HG02571 (cell line): Measurements from ENCODE around the gene GXYLT1.
"Not testable (repeated sequence)": the region's sequence is repeated elsewhere in the genome, so short reads cannot be mapped to it uniquely, and the experiment has no call there.

Experiments
- ATAC-seq: cut with Tn5 transposase; IDR thresholded peaks from one replicate; pipeline ENCODE4 v1.9.1; 2021; ENCODE audit warnings: mild to moderate bottlenecking, moderate library complexity; ENCODE audit not compliant: unreplicated experiment

Gene GXYLT1, protein sequence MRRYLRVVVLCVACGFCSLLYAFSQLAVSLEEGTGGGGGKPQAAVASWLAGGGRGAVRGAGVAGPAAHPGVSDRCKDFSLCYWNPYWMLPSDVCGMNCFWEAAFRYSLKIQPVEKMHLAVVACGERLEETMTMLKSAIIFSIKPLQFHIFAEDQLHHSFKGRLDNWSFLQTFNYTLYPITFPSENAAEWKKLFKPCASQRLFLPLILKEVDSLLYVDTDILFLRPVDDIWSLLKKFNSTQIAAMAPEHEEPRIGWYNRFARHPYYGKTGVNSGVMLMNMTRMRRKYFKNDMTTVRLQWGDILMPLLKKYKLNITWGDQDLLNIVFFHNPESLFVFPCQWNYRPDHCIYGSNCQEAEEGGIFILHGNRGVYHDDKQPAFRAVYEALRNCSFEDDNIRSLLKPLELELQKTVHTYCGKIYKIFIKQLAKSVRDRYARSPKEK

DNA sequence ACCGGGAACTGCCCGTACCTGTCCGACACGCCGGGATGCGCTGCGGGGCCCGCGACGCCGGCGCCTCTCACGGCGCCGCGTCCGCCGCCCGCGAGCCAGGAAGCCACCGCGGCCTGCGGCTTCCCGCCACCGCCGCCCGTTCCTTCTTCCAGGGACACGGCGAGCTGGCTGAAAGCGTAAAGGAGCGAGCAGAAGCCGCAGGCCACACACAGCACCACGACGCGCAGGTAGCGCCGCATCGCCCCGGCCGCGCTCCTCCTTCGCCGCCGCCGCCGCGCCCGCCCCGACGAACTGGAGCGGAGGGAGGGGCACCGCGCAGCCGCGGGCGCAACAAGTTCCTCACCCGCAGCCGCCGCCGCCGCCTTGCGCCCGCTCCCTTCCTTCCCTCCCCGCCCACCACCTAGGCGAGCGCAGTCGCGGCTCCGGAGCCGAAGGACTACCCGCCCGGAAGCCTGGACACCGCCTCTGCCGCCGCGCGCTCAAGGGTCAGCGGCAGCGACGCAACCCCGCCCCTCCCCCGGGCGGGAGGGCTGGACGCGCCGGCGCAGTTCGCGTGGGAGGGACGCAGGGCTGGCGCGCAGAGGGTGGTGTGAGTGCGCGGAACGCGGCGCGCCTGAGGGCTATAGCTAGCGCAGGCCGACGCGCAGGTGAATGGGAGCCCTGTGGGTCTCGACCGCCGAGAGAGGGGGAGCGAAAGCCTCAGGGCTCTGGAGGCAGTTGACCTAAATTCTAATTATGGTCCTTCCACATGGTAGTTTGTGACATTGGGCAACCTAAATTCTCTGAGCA lies at the start of gene GXYLT1:
Gene GXYLT1, minus strand, starts transcription at position 467 of the 789 bp plus-strand sequence. Its CDS starts 228 bp downstream, at position 239.
- peak; percentile 91 for ATAC-seq

GRCh38 chr12:42192686-42193085 lies 48.0 kb upstream of the GXYLT1 start:
- no peak for ATAC-seq

GRCh38 chr12:42192258-42192657 lies 47.6 kb upstream of the GXYLT1 start:
- no peak for ATAC-seq

GRCh38 chr12:42190376-42190775 lies 45.7 kb upstream of the GXYLT1 start:
- no peak for ATAC-seq

DNA sequence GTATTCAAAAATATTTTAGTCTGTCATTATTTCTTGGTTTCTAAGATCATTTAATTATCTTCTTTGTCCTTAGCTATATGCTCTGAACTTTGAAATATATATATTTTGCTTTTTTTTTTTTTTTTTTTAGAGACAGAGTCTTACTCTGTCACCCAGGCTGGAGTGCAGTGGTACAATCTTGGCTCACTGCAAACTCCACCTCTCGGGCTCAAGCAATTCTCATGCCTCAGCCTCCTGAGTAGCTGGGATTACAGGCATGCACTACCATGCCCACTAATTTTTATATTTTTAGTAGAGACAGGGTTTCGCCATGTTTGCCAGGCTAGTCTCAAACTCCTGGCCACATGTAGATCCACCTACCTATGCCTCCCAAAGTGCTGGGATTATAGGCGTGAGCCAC lies 43.6 kb upstream of the GXYLT1 start:
- ATAC-seq, result not testable (repeated sequence)

DNA sequence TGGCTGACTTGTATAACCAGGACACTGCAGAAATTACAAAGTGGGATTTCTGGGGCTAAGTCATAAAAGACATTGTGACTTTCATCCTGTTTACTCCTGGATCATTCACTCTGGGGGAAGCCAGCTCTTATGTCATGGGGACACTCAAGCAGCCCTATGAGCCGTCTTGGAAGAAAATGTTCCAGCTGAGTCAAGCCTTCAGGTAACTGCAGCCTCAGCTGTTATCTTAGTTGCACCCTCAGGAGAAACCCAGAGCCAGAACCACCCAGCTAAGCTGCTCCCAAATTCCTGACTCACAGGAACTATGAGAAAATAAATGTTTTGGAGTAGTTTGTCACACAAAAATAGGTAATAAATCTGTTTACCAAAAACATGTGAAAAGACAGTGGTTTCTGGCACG lies 43.1 kb upstream of the GXYLT1 start:
- ATAC-seq, result no peak

- ATAC-seq, result no peak
These were observed 42.1 kb upstream of the GXYLT1 start for GRCh38 chr12:42186793-42187192.

- no peak for ATAC-seq
These were observed 37.7 kb upstream of the GXYLT1 start for GRCh38 chr12:42182394-42182793.

GRCh38 chr12:42180990-42181596 lies 36.4 kb upstream of the GXYLT1 start:
- ATAC-seq, result no peak

DNA sequence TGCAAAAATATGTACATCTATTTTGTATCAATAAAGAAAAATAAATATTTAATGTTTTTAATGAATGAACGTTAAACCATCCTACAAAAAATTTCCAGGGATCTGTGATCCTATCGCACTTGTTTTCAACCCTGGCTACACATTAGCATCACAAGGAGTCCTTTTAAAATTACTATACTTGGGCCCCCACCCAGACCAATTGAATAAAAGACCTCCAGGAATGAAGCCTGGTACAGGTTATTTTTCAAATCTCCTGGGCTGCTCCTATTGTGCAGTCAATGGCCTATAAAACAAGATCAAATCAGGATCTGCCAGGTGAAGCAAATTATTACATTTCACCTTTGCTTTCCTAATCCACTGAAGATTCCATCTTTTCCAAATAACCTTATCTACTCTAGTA lies 33.4 kb upstream of the GXYLT1 start:
- no peak for ATAC-seq

GRCh38 chr12:42174978-42175377 lies 30.3 kb upstream of the GXYLT1 start:
- ATAC-seq, result no peak

DNA sequence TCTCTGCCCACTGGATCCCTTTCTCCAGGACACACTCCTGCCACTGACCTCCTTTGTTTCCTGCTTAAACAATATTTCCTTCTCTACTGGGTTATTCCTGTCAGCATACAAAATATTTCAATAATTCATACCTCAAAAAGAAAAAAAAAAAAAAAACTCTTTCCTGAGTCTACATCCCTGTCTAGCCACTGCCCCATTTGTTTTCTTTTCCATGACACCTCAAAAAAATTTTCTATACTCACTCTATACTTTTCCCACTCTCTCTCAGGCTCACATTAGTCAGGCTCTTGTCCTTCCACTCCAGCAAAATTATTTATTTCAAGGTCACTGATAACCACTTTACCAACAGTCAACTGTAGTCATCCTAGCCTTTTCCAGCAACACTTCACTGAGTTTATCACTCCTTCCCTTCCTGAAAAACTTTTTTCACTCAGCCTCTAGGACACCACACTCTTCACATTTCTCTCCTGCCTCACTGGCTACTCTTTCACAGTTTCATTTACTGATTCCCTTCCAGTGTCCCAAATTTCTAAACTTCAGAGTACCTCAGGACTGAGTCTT lies 29.4 kb upstream of the GXYLT1 start:
- no peak for ATAC-seq

- no peak for ATAC-seq
These were observed 28.0 kb upstream of the GXYLT1 start for GRCh38 chr12:42172441-42173210.

- ATAC-seq, result no peak
These were observed 23.0 kb upstream of the GXYLT1 start for GRCh38 chr12:42167711-42168110.

- no peak for ATAC-seq
These were observed 21.8 kb upstream of the GXYLT1 start for GRCh38 chr12:42166501-42166900.

GRCh38 chr12:42163913-42164312 lies 19.2 kb upstream of the GXYLT1 start:
- ATAC-seq, result no peak

DNA sequence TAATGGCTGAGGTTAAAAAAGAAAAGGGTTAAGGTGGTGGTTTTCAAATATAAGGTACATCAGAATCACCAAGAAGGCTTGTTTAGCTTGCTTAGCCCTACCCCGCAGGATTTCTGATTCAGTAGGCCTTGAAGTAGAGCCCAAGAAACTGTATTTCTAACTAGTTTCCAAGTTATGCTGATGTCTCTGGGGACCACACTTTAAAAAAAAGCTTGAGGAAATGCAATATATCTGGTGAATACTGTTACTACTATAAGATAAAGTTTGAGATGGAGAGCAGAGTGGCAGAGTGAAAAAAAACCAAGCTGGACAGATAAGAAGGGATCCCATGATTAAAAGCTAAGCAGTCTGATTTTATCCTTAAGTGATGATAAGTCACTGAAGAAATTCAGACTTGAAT lies 18.3 kb upstream of the GXYLT1 start:
- no peak for ATAC-seq

DNA sequence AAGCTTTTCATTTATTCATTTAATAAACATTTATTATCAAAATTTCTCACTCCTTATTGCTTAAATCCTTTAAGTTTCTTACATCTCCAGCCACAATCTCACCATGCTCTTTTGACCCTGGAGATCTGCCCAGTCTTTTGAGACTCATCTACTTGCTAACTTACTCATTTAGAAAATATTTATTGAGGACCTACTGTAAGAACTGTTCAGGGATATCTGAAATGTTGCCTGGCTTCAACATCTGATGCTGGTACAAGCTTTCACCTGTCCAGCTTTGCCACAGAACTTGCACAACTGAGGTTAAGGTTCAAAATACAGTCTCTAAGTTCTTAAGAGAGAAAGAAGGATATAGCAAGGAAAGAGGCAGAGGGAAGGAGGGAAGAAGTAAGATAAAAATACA lies 17.5 kb upstream of the GXYLT1 start:
- no peak for ATAC-seq

- ATAC-seq, result no peak
These were observed 16.9 kb upstream of the GXYLT1 start for GRCh38 chr12:42161529-42161928.

DNA sequence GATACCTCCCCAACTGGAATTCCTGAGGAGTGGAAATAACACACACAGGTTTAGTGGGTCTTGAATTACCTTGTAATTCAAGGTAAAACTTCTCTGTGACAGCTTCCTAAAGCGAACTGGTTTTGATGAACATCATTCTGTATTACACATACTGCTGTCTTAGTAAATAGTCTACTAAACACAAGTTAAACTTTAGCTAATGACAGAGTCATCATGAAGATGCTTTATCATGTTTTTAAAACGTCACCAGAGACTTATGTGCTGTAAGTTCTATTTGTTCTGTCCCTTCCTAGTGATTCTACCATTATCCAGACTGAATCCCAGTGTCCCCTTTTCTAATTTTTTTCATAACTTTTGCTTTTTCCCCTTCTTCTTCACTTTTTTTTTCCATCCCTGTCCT lies 11.6 kb upstream of the GXYLT1 start:
- ATAC-seq, result no peak
